ENCODE results near the gene ADD2. TPM values are rescaled to one million over a fixed set of nuclear protein-coding genes. Genes with fewer than 3 reads are reported as not detected.

ADD2 gene
- total and polyA plus RNA-seq, 4 donors, result 0.08 to 156 (median 0.16) TPM; not detected in 1

GRCh38 chr2:70752396-70752795 lies 15.6 kb downstream of the ADD2 start:
- H3K4me3 ChIP-seq (ENCODE audit: low read depth in 1 of 3, low read length in 3 of 3), result no peak overlapping the region
- no peaks in the 10 kb centered on the region for H3K4me1 ChIP-seq (ENCODE audit: control insufficient read depth in 4 of 4, insufficient read depth in 4 of 4, low read length in 3 of 4)
- 67% methylated on average over 1 of the region's 1 CpG for WGBS
- no peak overlapping the region for H3K27ac ChIP-seq (ENCODE audit: low read depth in 1 of 2, low read length in 2 of 2)
- no peak for DNase-seq (ENCODE audit: low spot score)
- no peak overlapping the region for H3K9ac ChIP-seq (ENCODE audit: low read depth in 1 of 2, low read length in 2 of 2)
- peaks cover 0 to 5% (median 0%) of the 10 kb centered on the region in 4 donors for H3K27me3 ChIP-seq (ENCODE audit: control insufficient read depth in 4 of 4, insufficient read depth in 4 of 4, low read length in 3 of 4)
- TF ChIP-seq EGR1 (IDR thresholded peaks at IDR 0.05; ENCODE audit: low read depth in 2 of 2) (no peak), FOXA1 (IDR thresholded peaks at IDR 0.05) (no peak)
- no peaks in the 10 kb centered on the region for H3K36me3 ChIP-seq (ENCODE audit: control insufficient read depth in 4 of 4, insufficient read depth in 3 of 4, low read depth in 1 of 4, low read length in 3 of 4)
- H3K9me3 ChIP-seq (ENCODE audit: control insufficient read depth in 4 of 4, low read length in 3 of 4), result no peaks in the 10 kb centered on the region

DNA sequence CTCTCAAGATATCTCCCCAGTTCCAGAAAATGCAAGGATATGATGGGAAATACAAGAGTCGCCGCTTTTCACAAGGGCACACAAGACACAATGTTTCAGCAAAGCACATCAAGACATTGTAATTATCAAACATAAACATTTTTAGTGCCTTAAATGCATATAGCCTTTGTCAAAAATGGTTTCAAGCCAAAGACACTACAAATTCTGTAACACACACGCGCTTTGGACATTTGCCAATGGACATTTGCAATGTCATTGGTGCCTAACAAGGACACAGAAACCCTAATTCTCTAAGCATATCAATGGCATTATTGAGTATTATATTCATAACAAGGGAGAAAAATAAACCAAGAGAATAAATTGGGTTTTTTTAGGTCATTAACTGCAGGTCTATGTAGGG lies 16.1 kb downstream of the ADD2 start:
- Histone ChIP-seq H3K4me1 (ENCODE audit: control insufficient read depth in 4 of 4, insufficient read depth in 4 of 4, low read length in 3 of 4) (no peaks in the 10 kb centered on the region), H3K27me3 (ENCODE audit: control insufficient read depth in 4 of 4, insufficient read depth in 4 of 4, low read length in 3 of 4) (peaks cover 0 to 5% (median 0%) of the 10 kb centered on the region in 4 donors), H3K4me3 (ENCODE audit: low read depth in 1 of 3, low read length in 3 of 3) (no peak overlapping the region), H3K36me3 (ENCODE audit: control insufficient read depth in 4 of 4, insufficient read depth in 3 of 4, low read depth in 1 of 4, low read length in 3 of 4) (no peaks in the 10 kb centered on the region), H3K27ac (ENCODE audit: low read depth in 1 of 2, low read length in 2 of 2) (no peak overlapping the region), H3K9ac (ENCODE audit: low read depth in 1 of 2, low read length in 2 of 2) (no peak overlapping the region), H3K9me3 (ENCODE audit: control insufficient read depth in 4 of 4, low read length in 3 of 4) (no peaks in the 10 kb centered on the region)
- 82% methylated on average over 4 of the region's 4 CpGs for WGBS
- no peak for DNase-seq (ENCODE audit: low spot score)
- TF ChIP-seq FOXA1 (IDR thresholded peaks at IDR 0.05), result no peak
- no peak for TF ChIP-seq RAD21 (IDR thresholded peaks at IDR 0.05)
- TF ChIP-seq GABPA (IDR thresholded peaks at IDR 0.05 in 1 of 2, conservative IDR thresholded peaks at IDR 0.05 in 1 of 2), result no peak
- no peak for TF ChIP-seq HNF4G (IDR thresholded peaks at IDR 0.05)
- no peak for TF ChIP-seq FOXA2 (IDR thresholded peaks at IDR 0.05)
- TF ChIP-seq JUND (IDR thresholded peaks at IDR 0.05), result no peak
- no peak for TF ChIP-seq TAF1 (conservative IDR thresholded peaks at IDR 0.05)
- TF ChIP-seq EGR1 (IDR thresholded peaks at IDR 0.05; ENCODE audit: low read depth in 2 of 2), result no peak

DNA sequence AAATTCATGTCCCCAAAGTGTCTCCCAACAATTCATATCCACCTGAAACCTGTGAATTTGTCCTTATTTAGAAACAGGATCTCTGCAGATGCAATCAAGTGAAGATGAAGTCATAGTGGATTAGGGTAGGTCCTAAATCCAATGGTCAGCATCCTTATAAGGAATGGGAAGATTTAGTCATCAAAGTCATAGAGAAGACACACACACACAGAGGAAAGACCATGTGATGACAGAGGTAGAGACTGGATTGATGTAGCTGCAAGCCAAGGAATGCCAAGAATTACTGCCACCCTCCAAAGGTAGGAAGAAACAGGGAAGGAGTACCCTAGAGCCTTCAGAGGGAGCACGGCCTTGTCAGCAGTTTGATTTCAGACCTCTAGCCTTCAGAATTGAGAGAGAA lies 17.7 kb downstream of the ADD2 start:
- Histone ChIP-seq H3K27ac (ENCODE audit: low read depth in 1 of 2, low read length in 2 of 2) (no peak overlapping the region), H3K4me3 (ENCODE audit: low read depth in 1 of 3, low read length in 3 of 3) (no peak overlapping the region), H3K9ac (ENCODE audit: low read depth in 1 of 2, low read length in 2 of 2) (no peak overlapping the region), H3K4me1 (ENCODE audit: control insufficient read depth in 4 of 4, insufficient read depth in 4 of 4, low read length in 3 of 4) (no peaks in the 10 kb centered on the region), H3K27me3 (ENCODE audit: control insufficient read depth in 4 of 4, insufficient read depth in 4 of 4, low read length in 3 of 4) (peaks cover 0 to 2% (median 0%) of the 10 kb centered on the region in 4 donors), H3K36me3 (ENCODE audit: control insufficient read depth in 4 of 4, insufficient read depth in 3 of 4, low read depth in 1 of 4, low read length in 3 of 4) (no peaks in the 10 kb centered on the region), H3K9me3 (ENCODE audit: control insufficient read depth in 4 of 4, low read length in 3 of 4) (no peaks in the 10 kb centered on the region)
- DNase-seq (ENCODE audit: low spot score), result no peak
- WGBS, result 62% methylated on average over 1 of the region's 1 CpG
- TF ChIP-seq, protein P1, sequence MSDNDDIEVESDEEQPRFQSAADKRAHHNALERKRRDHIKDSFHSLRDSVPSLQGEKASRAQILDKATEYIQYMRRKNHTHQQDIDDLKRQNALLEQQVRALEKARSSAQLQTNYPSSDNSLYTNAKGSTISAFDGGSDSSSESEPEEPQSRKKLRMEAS (IDR thresholded peaks at IDR 0.05), result no peak
- TF ChIP-seq NR2F2 (IDR thresholded peaks at IDR 0.05) (no peak), ATF3 (IDR thresholded peaks at IDR 0.05) (no peak), RAD21 (IDR thresholded peaks at IDR 0.05) (no peak), HNF4A (conservative IDR thresholded peaks at IDR 0.05) (no peak), FOXA2 (IDR thresholded peaks at IDR 0.05) (no peak), EGR1 (IDR thresholded peaks at IDR 0.05; ENCODE audit: low read depth in 2 of 2) (no peak), ZBTB33 (IDR thresholded peaks at IDR 0.05) (no peak), FOXA1 (IDR thresholded peaks at IDR 0.05) (no peak), GABPA (IDR thresholded peaks at IDR 0.05 in 1 of 2, conservative IDR thresholded peaks at IDR 0.05 in 1 of 2) (no peak), HNF4G (IDR thresholded peaks at IDR 0.05) (no peak), SP1 (IDR thresholded peaks at IDR 0.05) (no peak), RXRA (IDR thresholded peaks at IDR 0.05) (no peak)
- TF ChIP-seq, protein P2, sequence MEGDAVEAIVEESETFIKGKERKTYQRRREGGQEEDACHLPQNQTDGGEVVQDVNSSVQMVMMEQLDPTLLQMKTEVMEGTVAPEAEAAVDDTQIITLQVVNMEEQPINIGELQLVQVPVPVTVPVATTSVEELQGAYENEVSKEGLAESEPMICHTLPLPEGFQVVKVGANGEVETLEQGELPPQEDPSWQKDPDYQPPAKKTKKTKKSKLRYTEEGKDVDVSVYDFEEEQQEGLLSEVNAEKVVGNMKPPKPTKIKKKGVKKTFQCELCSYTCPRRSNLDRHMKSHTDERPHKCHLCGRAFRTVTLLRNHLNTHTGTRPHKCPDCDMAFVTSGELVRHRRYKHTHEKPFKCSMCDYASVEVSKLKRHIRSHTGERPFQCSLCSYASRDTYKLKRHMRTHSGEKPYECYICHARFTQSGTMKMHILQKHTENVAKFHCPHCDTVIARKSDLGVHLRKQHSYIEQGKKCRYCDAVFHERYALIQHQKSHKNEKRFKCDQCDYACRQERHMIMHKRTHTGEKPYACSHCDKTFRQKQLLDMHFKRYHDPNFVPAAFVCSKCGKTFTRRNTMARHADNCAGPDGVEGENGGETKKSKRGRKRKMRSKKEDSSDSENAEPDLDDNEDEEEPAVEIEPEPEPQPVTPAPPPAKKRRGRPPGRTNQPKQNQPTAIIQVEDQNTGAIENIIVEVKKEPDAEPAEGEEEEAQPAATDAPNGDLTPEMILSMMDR (IDR thresholded peaks at IDR 0.05; ENCODE audit: low read depth, low read length, missing input control), result no peak
- TF ChIP-seq, protein P3, sequence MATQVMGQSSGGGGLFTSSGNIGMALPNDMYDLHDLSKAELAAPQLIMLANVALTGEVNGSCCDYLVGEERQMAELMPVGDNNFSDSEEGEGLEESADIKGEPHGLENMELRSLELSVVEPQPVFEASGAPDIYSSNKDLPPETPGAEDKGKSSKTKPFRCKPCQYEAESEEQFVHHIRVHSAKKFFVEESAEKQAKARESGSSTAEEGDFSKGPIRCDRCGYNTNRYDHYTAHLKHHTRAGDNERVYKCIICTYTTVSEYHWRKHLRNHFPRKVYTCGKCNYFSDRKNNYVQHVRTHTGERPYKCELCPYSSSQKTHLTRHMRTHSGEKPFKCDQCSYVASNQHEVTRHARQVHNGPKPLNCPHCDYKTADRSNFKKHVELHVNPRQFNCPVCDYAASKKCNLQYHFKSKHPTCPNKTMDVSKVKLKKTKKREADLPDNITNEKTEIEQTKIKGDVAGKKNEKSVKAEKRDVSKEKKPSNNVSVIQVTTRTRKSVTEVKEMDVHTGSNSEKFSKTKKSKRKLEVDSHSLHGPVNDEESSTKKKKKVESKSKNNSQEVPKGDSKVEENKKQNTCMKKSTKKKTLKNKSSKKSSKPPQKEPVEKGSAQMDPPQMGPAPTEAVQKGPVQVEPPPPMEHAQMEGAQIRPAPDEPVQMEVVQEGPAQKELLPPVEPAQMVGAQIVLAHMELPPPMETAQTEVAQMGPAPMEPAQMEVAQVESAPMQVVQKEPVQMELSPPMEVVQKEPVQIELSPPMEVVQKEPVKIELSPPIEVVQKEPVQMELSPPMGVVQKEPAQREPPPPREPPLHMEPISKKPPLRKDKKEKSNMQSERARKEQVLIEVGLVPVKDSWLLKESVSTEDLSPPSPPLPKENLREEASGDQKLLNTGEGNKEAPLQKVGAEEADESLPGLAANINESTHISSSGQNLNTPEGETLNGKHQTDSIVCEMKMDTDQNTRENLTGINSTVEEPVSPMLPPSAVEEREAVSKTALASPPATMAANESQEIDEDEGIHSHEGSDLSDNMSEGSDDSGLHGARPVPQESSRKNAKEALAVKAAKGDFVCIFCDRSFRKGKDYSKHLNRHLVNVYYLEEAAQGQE (IDR thresholded peaks at IDR 0.05), result no peak

Data from liver (tissue), 9 donors.